SK-N-SH (cell line): ENCODE results near the gene MIS12.

ENCODE experiments used
- FOXM1 ChIP-seq: IDR thresholded peaks from 2 replicates; pipeline ENCODE4 v1.4.0; 2012; ENCODE audit warnings: low read depth, mild to moderate bottlenecking
- MEF2A ChIP-seq: IDR thresholded peaks from 2 replicates; pipeline ENCODE4 v1.4.0; 2012; ENCODE audit warnings: low read depth, borderline replicate concordance
- MXI1 ChIP-seq: IDR thresholded peaks from 2 replicates; pipeline ENCODE4 v1.6.1; 2012; ENCODE audit warnings: mild to moderate bottlenecking, low read depth, low read length, improper control_type of control experiment
- NRF1 ChIP-seq: IDR thresholded peaks from 2 replicates; pipeline ENCODE4 v1.6.1; 2012; ENCODE audit warnings: low read depth, mild to moderate bottlenecking, low read length
- RFX5 ChIP-seq: IDR thresholded peaks from 2 replicates; pipeline ENCODE4 v1.6.1; 2012; ENCODE audit warnings: mild to moderate bottlenecking, improper control_type of control experiment, low read length
- SMC3 ChIP-seq: IDR thresholded peaks from 2 replicates; pipeline ENCODE4 v1.6.1; 2012; ENCODE audit warnings: low read depth, low read length, improper control_type of control experiment
- TF ChIP-seq, protein P1 (sequence below): fragments of 200-600 bp; sonication (generic); IDR thresholded peaks from 2 replicates; pipeline ENCODE4 v1.6.1; 2017; ENCODE audit warnings: antibody characterized with exemption, mild to moderate bottlenecking, moderate library complexity
- TF ChIP-seq, protein P2 (sequence below): IDR thresholded peaks from 2 replicates; pipeline ENCODE4 v1.6.1; 2012; ENCODE audit warnings: mild to moderate bottlenecking, low read depth, low read length, moderate library complexity

DNA sequence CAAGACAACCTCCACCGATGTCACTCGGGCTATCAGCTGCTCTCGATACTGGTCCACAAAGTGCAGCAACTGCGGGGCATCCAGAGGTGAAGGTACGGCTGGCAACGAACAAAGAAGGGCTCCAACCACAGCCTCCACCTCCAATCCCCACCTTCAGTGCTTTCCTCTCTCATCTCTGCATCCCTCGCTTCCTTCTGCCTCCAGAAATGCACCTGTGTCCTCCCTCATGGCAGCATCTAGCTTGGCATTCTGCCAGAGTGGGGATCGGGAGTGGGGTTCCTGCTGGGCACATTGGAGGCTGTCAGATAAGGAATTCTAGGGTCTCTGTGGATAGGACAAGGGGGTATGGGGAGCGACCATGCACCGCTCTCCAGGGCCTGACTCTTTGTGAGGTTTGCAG is 28.6 kb downstream of the MIS12 start:
- TF ChIP-seq, protein P1, sequence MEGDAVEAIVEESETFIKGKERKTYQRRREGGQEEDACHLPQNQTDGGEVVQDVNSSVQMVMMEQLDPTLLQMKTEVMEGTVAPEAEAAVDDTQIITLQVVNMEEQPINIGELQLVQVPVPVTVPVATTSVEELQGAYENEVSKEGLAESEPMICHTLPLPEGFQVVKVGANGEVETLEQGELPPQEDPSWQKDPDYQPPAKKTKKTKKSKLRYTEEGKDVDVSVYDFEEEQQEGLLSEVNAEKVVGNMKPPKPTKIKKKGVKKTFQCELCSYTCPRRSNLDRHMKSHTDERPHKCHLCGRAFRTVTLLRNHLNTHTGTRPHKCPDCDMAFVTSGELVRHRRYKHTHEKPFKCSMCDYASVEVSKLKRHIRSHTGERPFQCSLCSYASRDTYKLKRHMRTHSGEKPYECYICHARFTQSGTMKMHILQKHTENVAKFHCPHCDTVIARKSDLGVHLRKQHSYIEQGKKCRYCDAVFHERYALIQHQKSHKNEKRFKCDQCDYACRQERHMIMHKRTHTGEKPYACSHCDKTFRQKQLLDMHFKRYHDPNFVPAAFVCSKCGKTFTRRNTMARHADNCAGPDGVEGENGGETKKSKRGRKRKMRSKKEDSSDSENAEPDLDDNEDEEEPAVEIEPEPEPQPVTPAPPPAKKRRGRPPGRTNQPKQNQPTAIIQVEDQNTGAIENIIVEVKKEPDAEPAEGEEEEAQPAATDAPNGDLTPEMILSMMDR, result no peak
- TF ChIP-seq NRF1, result no peak
- no peak for TF ChIP-seq SMC3
- TF ChIP-seq MEF2A, result no peak
- no peak for TF ChIP-seq FOXM1
- TF ChIP-seq RFX5, result no peak
- TF ChIP-seq MXI1, result no peak
- TF ChIP-seq, protein P2, sequence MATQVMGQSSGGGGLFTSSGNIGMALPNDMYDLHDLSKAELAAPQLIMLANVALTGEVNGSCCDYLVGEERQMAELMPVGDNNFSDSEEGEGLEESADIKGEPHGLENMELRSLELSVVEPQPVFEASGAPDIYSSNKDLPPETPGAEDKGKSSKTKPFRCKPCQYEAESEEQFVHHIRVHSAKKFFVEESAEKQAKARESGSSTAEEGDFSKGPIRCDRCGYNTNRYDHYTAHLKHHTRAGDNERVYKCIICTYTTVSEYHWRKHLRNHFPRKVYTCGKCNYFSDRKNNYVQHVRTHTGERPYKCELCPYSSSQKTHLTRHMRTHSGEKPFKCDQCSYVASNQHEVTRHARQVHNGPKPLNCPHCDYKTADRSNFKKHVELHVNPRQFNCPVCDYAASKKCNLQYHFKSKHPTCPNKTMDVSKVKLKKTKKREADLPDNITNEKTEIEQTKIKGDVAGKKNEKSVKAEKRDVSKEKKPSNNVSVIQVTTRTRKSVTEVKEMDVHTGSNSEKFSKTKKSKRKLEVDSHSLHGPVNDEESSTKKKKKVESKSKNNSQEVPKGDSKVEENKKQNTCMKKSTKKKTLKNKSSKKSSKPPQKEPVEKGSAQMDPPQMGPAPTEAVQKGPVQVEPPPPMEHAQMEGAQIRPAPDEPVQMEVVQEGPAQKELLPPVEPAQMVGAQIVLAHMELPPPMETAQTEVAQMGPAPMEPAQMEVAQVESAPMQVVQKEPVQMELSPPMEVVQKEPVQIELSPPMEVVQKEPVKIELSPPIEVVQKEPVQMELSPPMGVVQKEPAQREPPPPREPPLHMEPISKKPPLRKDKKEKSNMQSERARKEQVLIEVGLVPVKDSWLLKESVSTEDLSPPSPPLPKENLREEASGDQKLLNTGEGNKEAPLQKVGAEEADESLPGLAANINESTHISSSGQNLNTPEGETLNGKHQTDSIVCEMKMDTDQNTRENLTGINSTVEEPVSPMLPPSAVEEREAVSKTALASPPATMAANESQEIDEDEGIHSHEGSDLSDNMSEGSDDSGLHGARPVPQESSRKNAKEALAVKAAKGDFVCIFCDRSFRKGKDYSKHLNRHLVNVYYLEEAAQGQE, result no peak
